ENCODE measurements around the gene ADK.
"Not testable (repeated sequence)": the region's sequence is repeated elsewhere in the genome, so short reads cannot be mapped to it uniquely, and the experiment has no call there.

Gene ADK

DNA sequence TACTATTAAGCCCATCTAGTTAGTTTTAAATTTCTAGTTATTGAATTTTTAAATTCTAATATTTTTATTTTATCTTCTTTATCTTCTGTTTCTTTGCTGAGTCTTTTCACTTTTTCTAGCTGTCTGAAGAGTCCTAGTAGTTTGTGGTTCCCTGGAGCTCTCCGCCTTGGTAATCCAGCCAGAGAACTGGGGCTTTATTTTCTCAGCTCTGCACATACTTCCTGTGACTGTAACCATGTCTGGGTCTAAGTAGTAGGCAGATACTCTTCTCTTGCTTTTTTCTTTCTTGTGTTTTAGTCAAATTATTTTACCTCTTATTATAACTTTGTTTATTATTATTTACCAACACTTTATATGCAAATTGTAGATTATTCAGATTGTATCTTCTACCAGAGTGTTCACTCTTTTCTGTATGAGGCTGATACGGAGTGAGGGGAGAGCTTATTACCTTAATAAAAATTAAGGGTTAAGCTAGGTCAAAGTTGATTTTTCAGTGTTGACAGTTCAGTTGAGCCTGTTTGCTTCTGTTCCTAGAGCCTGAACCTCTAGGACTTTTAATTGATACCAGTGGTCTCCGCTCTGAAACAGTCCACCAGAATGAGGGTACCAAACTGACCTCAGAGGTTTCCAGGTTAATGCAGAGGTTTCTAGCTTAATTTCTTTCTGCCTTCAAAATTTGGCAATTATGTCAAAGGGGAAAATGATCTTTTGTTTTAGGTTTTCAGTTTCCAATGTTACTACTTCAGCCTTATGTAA lies 155.4 kb downstream of the ADK start:
- no peak for DNase-seq

- DNase-seq = no peak
Observed at GRCh38 chr10:74307061-74307651, 156.1 kb downstream of the ADK start.

- DNase-seq = no peak
Observed at GRCh38 chr10:74310652-74311257, 159.7 kb downstream of the ADK start.

GRCh38 chr10:74314166-74314565 lies 163.1 kb downstream of the ADK start:
- no peak for DNase-seq

- DNase-seq = no peak
Observed at GRCh38 chr10:74320026-74320425, 169.0 kb downstream of the ADK start.

DNA sequence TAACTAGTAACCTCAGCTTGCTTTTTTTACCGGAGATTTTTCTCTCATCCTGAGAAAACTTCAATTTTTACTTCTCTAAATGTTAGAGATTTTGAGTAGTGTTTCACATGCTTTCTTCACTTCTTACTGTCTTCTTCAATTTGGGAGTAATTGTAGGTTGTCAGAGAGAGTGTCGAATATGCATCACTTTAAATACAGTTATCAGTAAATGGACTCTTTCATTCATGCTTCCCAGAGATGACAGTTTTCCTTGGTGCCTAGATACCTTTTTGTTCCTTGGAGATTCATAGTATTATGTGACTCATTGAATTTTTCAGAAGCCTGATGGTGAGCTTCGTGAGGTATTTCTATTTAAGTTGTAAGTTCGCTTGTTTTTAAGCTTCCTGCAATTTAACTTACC lies 169.7 kb downstream of the ADK start:
- no peak for DNase-seq

DNA sequence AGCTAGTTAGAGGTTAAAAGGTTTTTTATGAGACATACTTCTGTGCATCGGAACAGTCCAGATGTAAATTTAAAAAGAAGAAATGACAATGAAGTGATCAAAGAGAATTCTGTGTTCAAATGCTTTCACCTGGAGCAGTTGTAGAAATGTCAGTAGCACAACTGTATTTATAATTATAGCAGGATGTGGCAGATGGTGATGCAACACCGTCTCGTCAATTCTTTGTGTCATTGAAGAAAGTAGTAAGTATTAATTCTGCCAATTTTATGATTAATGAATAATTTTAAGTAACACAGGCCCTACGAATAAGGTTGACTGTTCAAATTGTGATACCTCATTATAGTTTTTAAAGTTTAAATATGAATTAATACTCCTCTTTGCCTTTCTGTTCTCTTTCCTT lies 171.1 kb downstream of the ADK start:
- DNase-seq = no peak

- no peak for DNase-seq
Observed at GRCh38 chr10:74322565-74322964, 171.5 kb downstream of the ADK start.

GRCh38 chr10:74328388-74328787 lies 177.4 kb downstream of the ADK start:
- DNase-seq = no peak

DNA sequence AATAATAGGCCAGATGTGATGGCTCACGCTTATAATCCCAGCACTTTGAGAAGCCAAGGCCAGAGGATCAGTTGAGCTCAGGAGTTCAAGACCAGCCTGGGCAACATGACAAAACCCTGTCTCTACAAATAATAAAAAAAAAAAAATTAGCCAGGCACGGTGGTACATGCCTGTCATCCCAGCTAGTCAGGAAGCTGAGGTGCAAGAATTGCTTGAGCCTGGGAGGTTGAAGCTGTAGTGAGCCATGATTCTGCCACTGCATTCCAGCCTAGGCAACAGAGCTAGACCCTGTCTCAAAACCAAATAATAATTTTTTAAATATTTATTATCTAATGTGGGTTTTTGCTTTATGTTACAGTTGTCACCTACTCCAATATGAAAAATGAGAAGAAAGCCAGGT lies 178.9 kb downstream of the ADK start:
- DNase-seq = no peak

- no peak for DNase-seq
Observed at GRCh38 chr10:74330646-74331045, 179.6 kb downstream of the ADK start.

DNA sequence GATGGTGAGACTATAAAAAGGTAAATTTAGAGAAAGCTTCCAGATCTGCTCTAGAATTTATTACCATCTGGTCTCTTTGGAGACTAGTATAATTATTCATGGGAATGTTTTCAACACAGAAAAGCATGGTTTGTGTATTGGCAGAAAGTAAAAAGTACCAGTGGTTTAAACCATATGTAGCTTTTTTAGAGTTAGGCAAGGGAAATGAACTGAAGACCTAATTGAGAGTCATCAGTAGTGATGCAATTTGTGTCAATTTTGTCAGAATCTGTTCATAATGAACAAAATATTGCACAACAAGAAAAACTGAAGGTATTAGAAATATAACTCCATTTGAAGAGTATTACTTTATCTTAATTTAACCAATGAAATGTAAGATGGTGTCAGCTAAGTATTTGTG lies 181.4 kb downstream of the ADK start:
- DNase-seq = no peak

DNA sequence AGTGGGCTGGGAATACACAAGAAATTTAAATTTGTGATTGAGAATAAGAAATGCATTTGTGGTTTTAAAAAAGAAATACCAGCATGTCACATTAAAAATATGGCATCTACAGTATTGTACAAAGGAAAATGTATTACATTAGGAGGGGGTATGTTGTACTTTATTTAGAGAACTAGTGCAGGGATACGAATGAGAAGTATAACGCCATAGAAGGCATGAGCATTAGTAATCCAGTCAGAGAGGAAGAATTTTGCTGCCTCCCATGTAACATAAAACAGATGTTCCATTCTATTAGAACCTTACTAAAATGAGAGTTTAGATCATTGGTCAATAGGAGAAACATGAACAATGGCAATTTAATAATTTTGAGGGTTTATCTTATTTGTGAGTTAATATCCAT lies 182.2 kb downstream of the ADK start:
- no peak for DNase-seq

GRCh38 chr10:74334221-74334620 lies 183.2 kb downstream of the ADK start:
- no peak for DNase-seq

DNA sequence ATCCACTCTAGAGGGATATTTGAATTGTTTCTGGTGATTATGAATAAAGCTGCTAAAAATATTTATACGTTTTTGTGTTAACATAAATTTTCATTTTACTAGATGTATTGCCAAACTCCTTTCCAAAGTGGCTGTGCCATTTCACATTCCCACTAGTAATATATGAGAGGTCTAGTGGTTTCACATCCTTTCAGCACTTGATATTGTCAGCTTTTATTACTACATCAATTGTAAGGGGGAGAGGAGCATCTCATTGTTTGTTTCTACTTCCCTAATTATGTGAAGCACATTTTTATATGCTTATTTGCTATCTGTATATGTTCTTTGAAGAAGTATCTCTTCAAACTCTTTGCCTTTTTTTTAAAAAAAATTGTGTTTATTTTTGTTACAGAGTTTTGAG lies 184.5 kb downstream of the ADK start:
- no peak for DNase-seq

DNA sequence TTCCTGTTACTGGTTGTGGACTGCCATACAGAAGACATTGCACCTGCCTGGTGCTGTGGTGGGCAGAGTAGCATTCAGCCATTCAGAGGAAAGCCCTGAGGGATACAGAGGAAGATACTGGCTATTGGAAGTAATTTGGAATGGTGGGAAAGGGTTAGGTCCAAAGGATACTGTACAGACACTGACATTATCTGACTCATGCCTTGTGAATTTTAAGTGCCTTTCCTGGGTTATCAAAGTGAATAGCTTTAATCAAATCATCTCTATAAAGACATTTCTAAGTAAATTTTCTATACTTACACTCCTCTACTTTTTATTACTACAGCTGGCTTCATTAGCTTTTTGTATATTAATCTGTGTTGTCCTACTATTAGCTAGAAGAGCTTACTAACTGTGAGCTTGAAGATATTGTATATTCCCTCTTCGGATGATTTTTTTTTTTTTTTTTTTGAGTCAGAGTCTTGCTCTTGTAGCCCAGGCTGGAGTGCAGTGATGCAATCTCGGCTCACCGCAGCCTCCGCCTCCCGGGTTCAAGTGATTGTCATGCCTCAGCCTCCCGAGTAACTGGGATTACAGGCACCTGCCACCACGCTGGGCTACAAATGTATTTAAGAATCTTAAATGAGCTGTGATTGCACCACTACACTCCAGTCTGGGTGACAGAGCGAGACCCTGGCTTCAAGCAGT lies 186.5 kb downstream of the ADK start:
- DNase-seq = no peak

DNA sequence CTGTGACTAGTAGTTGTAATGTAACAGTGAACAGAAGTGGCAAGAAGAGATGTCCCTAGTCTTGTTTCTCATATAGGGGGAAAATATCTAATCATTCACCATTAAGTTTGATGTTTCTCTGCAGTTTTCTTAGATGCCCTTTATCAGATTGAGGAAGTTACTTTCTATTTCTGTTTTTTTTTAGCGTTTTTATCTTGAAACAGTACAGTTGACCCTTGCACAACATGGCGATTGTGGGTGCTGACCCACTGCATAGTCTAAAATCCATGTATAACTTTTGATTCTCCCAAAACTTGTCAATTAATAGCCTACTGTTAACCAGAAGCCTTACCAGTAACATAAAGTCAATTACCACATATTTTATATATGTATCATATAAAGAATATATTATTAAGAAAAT lies 192.0 kb downstream of the ADK start:
- no peak for DNase-seq

DNA sequence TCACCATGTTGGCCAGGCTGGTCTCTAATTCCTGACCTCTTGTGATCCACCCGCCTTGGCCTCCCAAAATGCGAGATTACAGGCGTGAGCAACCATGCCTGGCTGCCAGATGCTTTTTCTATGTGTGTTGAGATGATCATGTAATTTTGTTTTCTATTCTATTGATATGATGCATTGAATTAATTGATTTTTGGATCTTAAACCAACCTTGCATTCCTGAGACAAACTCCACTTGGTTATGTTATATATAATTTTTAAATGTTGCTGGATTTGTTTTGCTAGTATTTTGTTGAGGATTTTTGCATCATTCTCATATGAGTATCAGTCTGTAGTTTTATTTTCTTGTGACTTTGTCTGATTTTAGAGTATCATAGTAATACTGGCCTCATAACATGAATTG lies 192.8 kb downstream of the ADK start:
- no peak for DNase-seq

DNA sequence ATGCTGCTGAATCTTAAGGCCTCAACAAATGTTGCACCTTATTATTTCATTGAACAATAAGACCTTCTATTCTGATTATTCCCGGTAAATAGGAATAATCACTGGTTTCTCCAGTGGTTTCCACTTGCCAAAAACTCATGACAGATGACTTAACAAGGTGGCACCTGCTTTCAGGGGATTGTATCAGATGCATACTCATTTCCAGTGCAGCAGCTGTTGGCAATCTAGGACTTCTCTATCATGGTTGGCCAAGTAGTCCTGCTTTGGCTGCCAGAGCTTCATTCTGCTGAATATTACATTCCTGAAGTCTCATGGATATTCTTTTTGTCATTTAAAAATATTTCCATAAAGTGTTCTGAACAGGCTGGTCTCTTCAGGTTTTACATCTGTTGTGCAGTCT lies 193.3 kb downstream of the ADK start:
- no peak for DNase-seq

- DNase-seq = no peak
Observed at GRCh38 chr10:74347522-74347921, 196.5 kb downstream of the ADK start.

GRCh38 chr10:74353021-74353420 lies 202.0 kb downstream of the ADK start:
- DNase-seq = not testable (repeated sequence)

DNA sequence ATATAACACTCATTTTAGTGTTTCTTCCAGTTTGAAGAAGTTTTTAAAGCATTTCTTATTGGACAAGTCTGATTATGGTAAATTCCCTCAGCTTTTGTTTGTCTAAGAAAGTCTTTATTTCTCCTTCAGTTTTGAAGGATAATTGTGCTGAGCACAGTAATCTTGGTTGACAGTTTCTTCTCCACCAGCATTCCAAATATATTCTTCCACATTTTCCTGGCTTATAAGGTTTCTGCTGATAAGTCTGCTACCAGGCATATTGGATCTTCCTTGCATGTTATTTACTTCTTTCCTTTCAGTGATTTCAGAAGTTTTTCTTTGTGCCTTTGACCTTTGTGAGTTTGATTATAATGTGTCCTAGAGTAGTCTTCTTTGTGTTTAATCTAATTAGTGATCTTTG lies 210.7 kb downstream of the ADK start:
- DNase-seq = no peak

- DNase-seq = no peak
Observed at GRCh38 chr10:74363727-74364126, 212.7 kb downstream of the ADK start.

GRCh38 chr10:74365109-74365508 lies 214.1 kb downstream of the ADK start:
- DNase-seq = no peak
